ENCODE data around the gene UBE2Q1. TPM values are rescaled to one million over a fixed set of nuclear protein-coding genes. Genes with fewer than 3 reads are reported as not detected.

Gene UBE2Q1
- total and polyA plus RNA-seq, 8 donors, result 20.4 to 137 (median 28.5) TPM

- no peaks in the 10 kb centered on the region for H3K27me3 ChIP-seq
- H3K9me3 ChIP-seq, result no peaks in the 10 kb centered on the region
- H3K4me3 ChIP-seq, result no peak overlapping the region
- no peaks in the 10 kb centered on the region for H3K4me1 ChIP-seq
- DNase-seq, result no peak
- H3K36me3 ChIP-seq, result no peaks in the 10 kb centered on the region
- intact Hi-C loops (cut with DNase I; ENCODE audit: low total_unique reads), result no loop called here
- WGBS, 5 donors, result 79 to 95% (median 93%) methylated on average over 6 of the region's 6 CpGs
- TF ChIP-seq EP300 (IDR thresholded peaks at IDR 0.05) (no peak), POLR2A (IDR thresholded peaks at IDR 0.05) (no peak), POLR2AphosphoS5 (IDR thresholded peaks at IDR 0.05) (no peak)
- TF ChIP-seq, protein P1, sequence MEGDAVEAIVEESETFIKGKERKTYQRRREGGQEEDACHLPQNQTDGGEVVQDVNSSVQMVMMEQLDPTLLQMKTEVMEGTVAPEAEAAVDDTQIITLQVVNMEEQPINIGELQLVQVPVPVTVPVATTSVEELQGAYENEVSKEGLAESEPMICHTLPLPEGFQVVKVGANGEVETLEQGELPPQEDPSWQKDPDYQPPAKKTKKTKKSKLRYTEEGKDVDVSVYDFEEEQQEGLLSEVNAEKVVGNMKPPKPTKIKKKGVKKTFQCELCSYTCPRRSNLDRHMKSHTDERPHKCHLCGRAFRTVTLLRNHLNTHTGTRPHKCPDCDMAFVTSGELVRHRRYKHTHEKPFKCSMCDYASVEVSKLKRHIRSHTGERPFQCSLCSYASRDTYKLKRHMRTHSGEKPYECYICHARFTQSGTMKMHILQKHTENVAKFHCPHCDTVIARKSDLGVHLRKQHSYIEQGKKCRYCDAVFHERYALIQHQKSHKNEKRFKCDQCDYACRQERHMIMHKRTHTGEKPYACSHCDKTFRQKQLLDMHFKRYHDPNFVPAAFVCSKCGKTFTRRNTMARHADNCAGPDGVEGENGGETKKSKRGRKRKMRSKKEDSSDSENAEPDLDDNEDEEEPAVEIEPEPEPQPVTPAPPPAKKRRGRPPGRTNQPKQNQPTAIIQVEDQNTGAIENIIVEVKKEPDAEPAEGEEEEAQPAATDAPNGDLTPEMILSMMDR (IDR thresholded peaks at IDR 0.05), result no peak
- H3K27ac ChIP-seq, result no peak overlapping the region
Observed at GRCh38 chr1:154529308-154529707, 29.2 kb downstream of the UBE2Q1 start.

DNA sequence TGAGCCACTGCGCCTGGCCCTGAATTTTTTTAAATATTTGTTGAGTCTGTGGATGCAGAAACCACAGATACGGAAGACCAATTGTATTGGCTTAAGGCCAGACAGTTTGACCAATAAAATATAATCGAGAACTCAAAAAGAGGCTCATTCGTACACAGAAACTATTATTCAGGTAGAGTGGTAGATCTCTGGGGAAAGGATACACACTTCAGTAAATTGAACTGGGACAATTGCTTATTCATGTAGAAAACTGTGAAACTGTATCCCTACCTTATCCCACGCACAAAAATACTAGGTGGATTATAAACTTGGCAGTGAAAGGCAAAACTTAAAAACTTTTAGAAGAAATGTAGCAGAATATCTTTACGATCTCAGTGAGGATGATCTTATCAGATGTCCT is 31.3 kb downstream of the UBE2Q1 start:
- no peak for TF ChIP-seq EP300 (IDR thresholded peaks at IDR 0.05)
- TF ChIP-seq, protein P1 (IDR thresholded peaks at IDR 0.05), result no peak
- TF ChIP-seq POLR2A (IDR thresholded peaks at IDR 0.05), result no peak
- TF ChIP-seq POLR2AphosphoS5 (IDR thresholded peaks at IDR 0.05), result no peak
- no peak for DNase-seq
- Histone ChIP-seq H3K4me1 (no peaks in the 10 kb centered on the region), H3K9me3 (no peaks in the 10 kb centered on the region), H3K27ac (no peak overlapping the region), H3K4me3 (no peak overlapping the region), H3K36me3 (no peaks in the 10 kb centered on the region), H3K27me3 (peaks cover 0 to 5% (median 0%) of the 10 kb centered on the region in 3 donors)
- 53 to 69% (median 61%) methylated on average over 6 of the region's 6 CpGs for WGBS, 5 donors
- intact Hi-C loops (cut with DNase I; ENCODE audit: low total_unique reads), result no loop called here

DNA sequence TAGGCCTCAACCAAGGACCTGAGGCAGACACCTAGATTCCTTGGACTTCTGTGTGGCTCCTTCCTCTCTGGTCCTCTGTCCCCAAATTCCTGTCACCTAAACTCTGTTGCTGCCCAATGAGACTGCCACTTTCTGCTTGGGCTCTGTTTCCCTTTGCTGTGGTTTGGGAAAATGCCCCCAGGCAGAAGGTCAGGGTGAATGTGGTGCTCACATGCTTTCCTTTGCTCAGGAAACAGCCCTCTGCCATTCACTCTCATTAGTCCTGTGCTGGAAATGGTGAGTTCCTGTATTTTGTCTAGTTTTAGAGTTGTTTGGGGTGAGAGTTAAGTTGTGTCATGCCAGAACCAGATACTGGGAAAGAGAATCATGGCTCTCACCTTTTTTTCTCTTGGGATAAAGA is 33.6 kb downstream of the UBE2Q1 start:
- TF ChIP-seq POLR2A (IDR thresholded peaks at IDR 0.05), result no peak
- TF ChIP-seq EP300 (IDR thresholded peaks at IDR 0.05), result no peak
- TF ChIP-seq POLR2AphosphoS5 (IDR thresholded peaks at IDR 0.05), result no peak
- TF ChIP-seq, protein P1 (IDR thresholded peaks at IDR 0.05), result no peak
- H3K27ac ChIP-seq, result no peak overlapping the region
- no peaks in the 10 kb centered on the region for H3K36me3 ChIP-seq
- H3K4me3 ChIP-seq, result no peak overlapping the region
- H3K27me3 ChIP-seq, result peaks cover 0 to 5% (median 0%) of the 10 kb centered on the region in 3 donors
- H3K4me1 ChIP-seq, result peaks cover 0 to 9% (median 2%) of the 10 kb centered on the region in 4 donors
- intact Hi-C loops (cut with DNase I; ENCODE audit: low total_unique reads), result no loop called here
- no peak for DNase-seq
- no peaks in the 10 kb centered on the region for H3K9me3 ChIP-seq

DNA sequence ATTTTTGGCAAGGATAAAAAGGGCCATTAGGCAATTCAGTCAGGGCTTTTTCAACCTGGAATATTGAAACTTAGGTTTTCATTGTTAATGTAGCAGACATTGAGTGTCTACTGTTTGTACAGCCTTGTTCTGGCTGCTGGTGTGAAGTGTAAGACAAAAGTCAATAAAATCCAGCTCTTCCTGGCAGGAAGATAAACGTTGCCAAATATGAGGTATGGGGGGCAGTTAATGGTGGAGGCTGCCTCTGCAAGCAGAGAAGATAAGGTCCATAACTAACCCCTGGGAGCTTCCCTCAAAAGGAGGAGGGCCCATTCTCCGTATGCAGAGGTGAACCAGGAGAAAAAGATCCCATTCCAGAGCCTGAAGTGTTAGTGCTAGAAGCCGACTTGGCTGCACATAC is 36.8 kb downstream of the UBE2Q1 start:
- 28 to 44% (median 30%) methylated on average over 3 of the region's 3 CpGs for WGBS, 5 donors
- H3K4me1 ChIP-seq, result peaks cover 0 to 9% (median 2%) of the 10 kb centered on the region in 4 donors

DNA sequence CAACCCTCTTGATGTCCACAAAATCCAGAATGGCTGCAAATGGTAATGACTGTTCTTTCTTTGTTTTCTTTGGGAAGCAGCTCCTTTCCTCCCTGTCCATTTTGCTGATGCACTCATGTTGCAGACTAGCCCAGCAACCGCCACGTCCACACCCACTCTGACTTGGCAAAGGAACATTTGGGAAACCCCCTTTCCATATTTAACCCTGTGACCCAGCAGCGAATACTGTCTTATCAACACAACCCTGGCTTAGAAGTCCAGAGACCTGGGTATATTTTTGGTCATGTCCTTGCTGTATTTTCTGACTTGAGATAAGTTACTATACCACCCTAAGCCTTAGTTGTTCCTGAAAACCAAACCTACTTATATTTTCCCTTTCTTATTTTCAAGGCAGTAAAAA is 38.1 kb downstream of the UBE2Q1 start:
- Histone ChIP-seq H3K9me3 (no peaks in the 10 kb centered on the region), H3K36me3 (no peaks in the 10 kb centered on the region), H3K4me3 (no peak overlapping the region), H3K4me1 (peaks cover 0 to 9% (median 2%) of the 10 kb centered on the region in 4 donors), H3K27me3 (peaks cover 0 to 10% (median 0%) of the 10 kb centered on the region in 3 donors), H3K27ac (no peak overlapping the region)
- DNase-seq, result peak in 1 of 2 donors; percentile 26
- intact Hi-C loops (cut with DNase I; ENCODE audit: low total_unique reads), result no loop called here
- WGBS, 5 donors, result 27 to 53% (median 33%) methylated on average over 3 of the region's 3 CpGs
- no peak for TF ChIP-seq POLR2A (IDR thresholded peaks at IDR 0.05)
- no peak for TF ChIP-seq POLR2AphosphoS5 (IDR thresholded peaks at IDR 0.05)
- TF ChIP-seq EP300 (IDR thresholded peaks at IDR 0.05), result no peak
- TF ChIP-seq, protein P1 (IDR thresholded peaks at IDR 0.05), result no peak

More for the DNA sequence above, 36.8 kb downstream of the UBE2Q1 start:
- H3K27me3 ChIP-seq, result peaks cover 0 to 10% (median 0%) of the 10 kb centered on the region in 3 donors
- H3K4me3 ChIP-seq, result no peak overlapping the region
- no peaks in the 10 kb centered on the region for H3K36me3 ChIP-seq
- TF ChIP-seq EP300 (IDR thresholded peaks at IDR 0.05) (no peak), POLR2A (IDR thresholded peaks at IDR 0.05) (no peak)
- H3K9me3 ChIP-seq, result no peaks in the 10 kb centered on the region
- intact Hi-C loops (cut with DNase I; ENCODE audit: low total_unique reads), result no loop called here
- DNase-seq, result no peak
- H3K27ac ChIP-seq, result no peak overlapping the region
